Ovary (tissue), 3 donors: ENCODE results near the gene PER3.

ENCODE experiments used
- CTCF ChIP-seq, 3 donors: fragments of 450-650 bp in 2 of 3; fragments of 200-600 bp in 1 of 3; IDR thresholded peaks; one replicate each; pipeline versions ENCODE4 v1.5.1 to v1.8.0; 2016 to 2022; ENCODE audit warnings: antibody characterized with exemption in 3 of 3, mild to moderate bottlenecking in 1 of 3
- EP300 ChIP-seq: sonication (generic); formaldehyde crosslinking; IDR thresholded peaks from one replicate; pipeline ENCODE4 v1.6.1; 2017; ENCODE audit warnings: antibody characterized with exemption
- POLR2A ChIP-seq: fragments of 450-650 bp; IDR thresholded peaks from one replicate; pipeline ENCODE4 v1.6.1; 2017; ENCODE audit warnings: antibody characterized with exemption, mild to moderate bottlenecking, moderate library complexity
- donor health status: DM: no; HTN: no; CAD: no.

GRCh38 chr1:7744882-7745281 is 39.2 kb upstream of the PER3 start:
- TF ChIP-seq CTCF (IDR thresholded peaks at IDR 0.05) (no peak), POLR2A (no peak), EP300 (no peak)
